ENCODE results near the gene BAX.

DNA sequence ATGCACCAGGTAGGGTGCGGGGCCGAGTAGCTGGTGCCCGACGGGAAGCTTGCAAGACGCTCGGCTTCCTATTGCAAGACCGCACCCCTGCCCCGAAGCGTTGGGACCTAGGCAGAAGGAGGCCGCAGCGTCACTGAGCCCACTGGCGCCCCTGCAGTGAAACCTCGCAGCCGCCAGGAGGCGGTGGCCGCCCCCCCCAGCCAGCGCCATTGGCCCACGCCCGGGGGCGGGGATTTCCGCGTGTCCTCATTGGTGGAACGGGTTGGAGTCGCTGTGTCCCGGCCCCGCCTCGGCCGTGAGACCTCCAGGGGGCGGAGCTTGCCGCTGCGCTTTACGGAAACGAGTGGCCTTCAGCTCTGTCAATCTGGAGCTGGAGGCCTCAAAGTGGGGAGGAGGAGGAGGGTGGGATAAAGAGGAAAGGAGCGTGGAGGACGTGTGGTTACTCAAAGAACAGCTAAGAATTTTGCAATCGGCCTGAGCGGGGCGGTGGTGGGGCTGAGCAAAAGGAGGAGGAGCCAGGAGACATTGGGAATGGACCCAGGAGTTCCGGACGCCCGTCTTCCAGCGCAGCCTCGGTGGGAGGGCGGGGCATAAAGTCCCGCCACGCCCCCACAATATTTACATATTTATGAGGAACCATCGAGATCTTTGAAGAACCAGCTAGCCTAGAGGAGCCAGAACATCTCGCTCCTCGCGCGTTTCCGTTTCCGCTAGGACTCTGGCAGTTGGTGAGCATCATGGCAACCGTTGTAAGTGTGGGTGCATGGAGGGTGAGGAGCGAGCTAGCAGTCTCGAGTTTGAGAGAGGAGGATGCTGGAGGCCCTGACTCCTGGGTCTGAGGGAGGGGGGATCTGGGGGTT is 38.7 kb downstream of the BAX start, which contains the start of the genes GYS1 and RUVBL2:
- TF ChIP-seq EZH2 (IDR thresholded peaks at IDR 0.05; ENCODE audit: low read length): no peak
- TF ChIP-seq, protein P1, sequence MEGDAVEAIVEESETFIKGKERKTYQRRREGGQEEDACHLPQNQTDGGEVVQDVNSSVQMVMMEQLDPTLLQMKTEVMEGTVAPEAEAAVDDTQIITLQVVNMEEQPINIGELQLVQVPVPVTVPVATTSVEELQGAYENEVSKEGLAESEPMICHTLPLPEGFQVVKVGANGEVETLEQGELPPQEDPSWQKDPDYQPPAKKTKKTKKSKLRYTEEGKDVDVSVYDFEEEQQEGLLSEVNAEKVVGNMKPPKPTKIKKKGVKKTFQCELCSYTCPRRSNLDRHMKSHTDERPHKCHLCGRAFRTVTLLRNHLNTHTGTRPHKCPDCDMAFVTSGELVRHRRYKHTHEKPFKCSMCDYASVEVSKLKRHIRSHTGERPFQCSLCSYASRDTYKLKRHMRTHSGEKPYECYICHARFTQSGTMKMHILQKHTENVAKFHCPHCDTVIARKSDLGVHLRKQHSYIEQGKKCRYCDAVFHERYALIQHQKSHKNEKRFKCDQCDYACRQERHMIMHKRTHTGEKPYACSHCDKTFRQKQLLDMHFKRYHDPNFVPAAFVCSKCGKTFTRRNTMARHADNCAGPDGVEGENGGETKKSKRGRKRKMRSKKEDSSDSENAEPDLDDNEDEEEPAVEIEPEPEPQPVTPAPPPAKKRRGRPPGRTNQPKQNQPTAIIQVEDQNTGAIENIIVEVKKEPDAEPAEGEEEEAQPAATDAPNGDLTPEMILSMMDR (optimal IDR thresholded peaks at IDR 0.05 in 1 of 3, IDR thresholded peaks at IDR 0.05 in 1 of 3, conservative IDR thresholded peaks at IDR 0.05 in 1 of 3; ENCODE audit: extremely low read depth in 1 of 3, insufficient read depth in 2 of 3, low read length in 3 of 3): peak; percentile 80 to 99 (median 82)

Measured in keratinocyte (primary cell).